HEK293 (cell line): Measurements from ENCODE around the gene NEURL4.

Source experiments
- CTCF ChIA-PET: fragments of 350-600 bp; formaldehyde crosslinking; extraction: SDS; loops from one replicate; lab custom pipeline; 2021; ENCODE audit warnings: antibody characterized with exemption; lab: Yijun Ruan, JAX
- POLR2A ChIA-PET: fragments of 300-600 bp; formaldehyde crosslinking; extraction: SDS; loops from one replicate; lab custom pipeline; 2020; ENCODE audit warnings: antibody characterized with exemption, inconsistent platforms; lab: Yijun Ruan, JAX
- H3K27ac ChIP-seq: fragments of 200-500 bp; sonication (Bioruptor generic); 2 replicates; pipeline ENCODE4 v1.5.1; 2014; ENCODE audit warnings: low read depth, low read length, control low read depth, inconsistent platforms; ENCODE audit errors: extremely low read depth
- H3K36me3 ChIP-seq, 2 experiments: fragments of 200-500 bp in 1 of 2; sonication (Bioruptor generic) in 1 of 2; 1 replicate in 1 of 2; 2 replicates in 1 of 2; pipeline ENCODE4 v1.5.1; 2014 to 2017; ENCODE audit warnings: inconsistent platforms in 2 of 2, low read length in 2 of 2; ENCODE audit not compliant: control insufficient read depth in 2 of 2, insufficient read depth in 1 of 2
- H3K4me1 ChIP-seq: fragments of 200-500 bp; sonication (Bioruptor generic); 2 replicates; pipeline ENCODE4 v1.5.1; 2014; ENCODE audit warnings: mild to moderate bottlenecking, low read length, inconsistent platforms; ENCODE audit not compliant: control insufficient read depth, insufficient read depth
- H3K4me3 ChIP-seq: 2 replicates; pipeline ENCODE4 v1.5.1; 2011; ENCODE audit warnings: low read depth, mild to moderate bottlenecking, control low read depth, low read length, moderate library complexity
- H3K9me3 ChIP-seq: fragments of 200-500 bp; sonication (Bioruptor generic); 2 replicates; pipeline ENCODE4 v1.5.1; 2014; ENCODE audit warnings: low read depth, low read length, inconsistent platforms; ENCODE audit not compliant: control insufficient read depth, insufficient read depth
- BCL6B ChIP-seq: fragments of 450-650 bp; formaldehyde crosslinking; IDR thresholded peaks from 2 replicates; pipeline ENCODE4 v1.5.1; 2017; ENCODE audit warnings: missing biosample characterization, missing genetic modification characterization
- GLIS1 ChIP-seq: fragments of 450-650 bp; formaldehyde crosslinking; IDR thresholded peaks from 2 replicates; pipeline ENCODE4 v1.5.1; 2016; ENCODE audit warnings: missing biosample characterization, missing genetic modification characterization
- IKZF3 ChIP-seq: fragments of 450-650 bp; IDR thresholded peaks from 2 replicates; pipeline ENCODE4 v1.5.0; 2018; ENCODE audit warnings: missing biosample characterization, mild to moderate bottlenecking, missing genetic modification characterization, moderate library complexity
- PATZ1 ChIP-seq: fragments of 450-650 bp; formaldehyde crosslinking; IDR thresholded peaks from 2 replicates; pipeline ENCODE4 v1.5.1; 2016; ENCODE audit warnings: missing biosample characterization, missing genetic modification characterization
- PRDM10 ChIP-seq: fragments of 450-650 bp; formaldehyde crosslinking; IDR thresholded peaks from 2 replicates; pipeline ENCODE4 v1.5.1; 2016; ENCODE audit warnings: missing biosample characterization, missing genetic modification characterization
- SCRT2 ChIP-seq: fragments of 450-650 bp; formaldehyde crosslinking; IDR thresholded peaks from 2 replicates; pipeline ENCODE4 v1.5.1; 2016; ENCODE audit warnings: missing biosample characterization, missing genetic modification characterization
- WT1 ChIP-seq: fragments of 450-650 bp; formaldehyde crosslinking; IDR thresholded peaks from 2 replicates; pipeline ENCODE4 v1.5.1; 2016; ENCODE audit warnings: missing biosample characterization, missing genetic modification characterization
- ZBTB20 ChIP-seq: fragments of 450-650 bp; formaldehyde crosslinking; IDR thresholded peaks from 2 replicates; pipeline ENCODE4 v1.5.1; 2016; ENCODE audit warnings: missing biosample characterization, missing genetic modification characterization
- ZBTB6 ChIP-seq: fragments of 450-650 bp; formaldehyde crosslinking; IDR thresholded peaks from 2 replicates; pipeline ENCODE4 v1.5.1; 2017; ENCODE audit warnings: missing biosample characterization, missing genetic modification characterization
- ZFHX2 ChIP-seq: fragments of 450-650 bp; formaldehyde crosslinking; conservative IDR thresholded peaks from 2 replicates; pipeline ENCODE4 v1.5.1; 2016; ENCODE audit warnings: missing biosample characterization, missing genetic modification characterization
- ZIC2 ChIP-seq: fragments of 450-650 bp; formaldehyde crosslinking; IDR thresholded peaks from 2 replicates; pipeline ENCODE4 v1.5.1; 2016; ENCODE audit warnings: missing biosample characterization, missing genetic modification characterization
- ZNF138 ChIP-seq: fragments of 450-650 bp; formaldehyde crosslinking; IDR thresholded peaks from 2 replicates; pipeline ENCODE4 v1.5.1; 2016; ENCODE audit warnings: missing biosample characterization, missing genetic modification characterization, borderline replicate concordance
- ZNF2 ChIP-seq: fragments of 450-650 bp; formaldehyde crosslinking; IDR thresholded peaks from 2 replicates; pipeline ENCODE4 v1.5.1; 2016; ENCODE audit warnings: missing biosample characterization, missing genetic modification characterization
- ZNF324 ChIP-seq: fragments of 450-650 bp; formaldehyde crosslinking; IDR thresholded peaks from 2 replicates; pipeline ENCODE4 v1.5.1; 2016; ENCODE audit warnings: missing biosample characterization, missing genetic modification characterization
- ZNF335 ChIP-seq: fragments of 450-650 bp; formaldehyde crosslinking; conservative IDR thresholded peaks from 2 replicates; pipeline ENCODE4 v1.5.1; 2016; ENCODE audit warnings: missing biosample characterization, missing genetic modification characterization
- ZNF394 ChIP-seq: fragments of 450-650 bp; formaldehyde crosslinking; IDR thresholded peaks from 2 replicates; pipeline ENCODE4 v1.5.1; 2016; ENCODE audit warnings: missing biosample characterization, missing genetic modification characterization, mild to moderate bottlenecking, moderate library complexity, borderline replicate concordance
- ZNF433 ChIP-seq: fragments of 450-650 bp; formaldehyde crosslinking; IDR thresholded peaks from 2 replicates; pipeline ENCODE4 v1.5.1; 2016; ENCODE audit warnings: missing biosample characterization, missing genetic modification characterization, low read depth
- ZNF549 ChIP-seq: fragments of 450-650 bp; IDR thresholded peaks from 2 replicates; pipeline ENCODE4 v1.5.1; 2018; ENCODE audit warnings: missing biosample characterization, missing genetic modification characterization, mild to moderate bottlenecking, inconsistent platforms, moderate library complexity
- ZNF600 ChIP-seq: fragments of 450-650 bp; formaldehyde crosslinking; IDR thresholded peaks from 2 replicates; pipeline ENCODE4 v1.5.1; 2016; ENCODE audit warnings: missing biosample characterization, missing genetic modification characterization
- ZNF623 ChIP-seq: fragments of 450-650 bp; formaldehyde crosslinking; IDR thresholded peaks from 2 replicates; pipeline ENCODE4 v1.5.1; 2016; ENCODE audit warnings: missing biosample characterization, missing genetic modification characterization
- ZNF692 ChIP-seq: fragments of 450-650 bp; formaldehyde crosslinking; IDR thresholded peaks from 2 replicates; pipeline ENCODE4 v1.5.1; 2016; ENCODE audit warnings: missing biosample characterization, missing genetic modification characterization
- ZXDB ChIP-seq: fragments of 450-650 bp; formaldehyde crosslinking; IDR thresholded peaks from 2 replicates; pipeline ENCODE4 v1.5.1; 2016; ENCODE audit warnings: missing biosample characterization, missing genetic modification characterization

The NEURL4 gene

GRCh38 chr17:7281074-7281952 is 47.8 kb downstream of the NEURL4 start, which contains the start of gene SLC2A4 (continued):
- peak; percentile 19; the same call in 1 of the 2 replicates for TF ChIP-seq PRDM10 (tag by site-specific recombination)
- peak; percentile 76 for TF ChIP-seq ZFHX2
- peak; percentile 33 for TF ChIP-seq ZNF600 (tag by site-specific recombination)
- TF ChIP-seq ZBTB6: peak; percentile 85
- TF ChIP-seq ZNF138: no peak
- TF ChIP-seq ZNF692: peak; percentile 61; the same call in 1 of the 2 replicates
- peak; percentile 63 for TF ChIP-seq ZNF335
- TF ChIP-seq GLIS1 (tag by site-specific recombination): peak; percentile 89
- TF ChIP-seq ZNF549: no peak
- TF ChIP-seq ZBTB20 (tag by site-specific recombination): peak; percentile 57; the same call in 1 of the 2 replicates
- peak; percentile 70 for TF ChIP-seq ZIC2
- peak; percentile 98 for TF ChIP-seq PATZ1 (tag by site-specific recombination)
- 0 out of 2 replicates have a peak, but pooled peaks have one; percentile 25 for TF ChIP-seq ZNF324

GRCh38 chr17:7280519-7281073 is 48.5 kb downstream of the NEURL4 start:
- Histone ChIP-seq H3K36me3 (no peaks in the 10 kb centered on the region; a peak in 1 of 3 replicates), H3K4me3 (peak overlapping the region; percentile 32), H3K9me3 (no peaks in the 10 kb centered on the region), H3K27ac (no peak overlapping the region), H3K4me1 (peaks cover 9% of the 10 kb centered on the region)
- ChIA-PET CTCF (interaction anchor here (0.6 to 9.0 kb wide), 29 partner anchors 9 to 767 kb away, joined by 3 to 160 read pairs (median 4); partner anchors contain the start of genes ACAP1 and CTDNEP1), POLR2A (interaction anchor here (0.7 to 3.1 kb wide), 17 partner anchors 11 to 69 kb away, joined by 3 to 20 read pairs (median 4); partner anchors contain the start of genes CTDNEP1, ELP5 and NEURL4)
- TF ChIP-seq ZXDB: no peak
- no peak for TF ChIP-seq WT1 (tag by site-specific recombination)
- no peak for TF ChIP-seq ZNF433
- TF ChIP-seq PATZ1 (tag by site-specific recombination): no peak; the same call in 1 of the 2 replicates
- TF ChIP-seq IKZF3 (tag by site-specific recombination): peak; percentile 18; the same call in 1 of the 2 replicates
- TF ChIP-seq SCRT2: peak; percentile 67
- TF ChIP-seq ZNF623 (tag by site-specific recombination): no peak
- peak; percentile 94 for TF ChIP-seq ZNF600 (tag by site-specific recombination)
- peak; percentile 71 for TF ChIP-seq ZNF394 (tag by site-specific recombination)
- peak; percentile 80 for TF ChIP-seq ZBTB20 (tag by site-specific recombination)
- TF ChIP-seq ZNF335: peak; percentile 94
- TF ChIP-seq ZNF2: 0 out of 2 replicates have a peak, but pooled peaks have one; percentile 45
- TF ChIP-seq BCL6B (tag by site-specific recombination): no peak
